Measurements from ENCODE around the gene GABRQ. TPM values are rescaled to one million over a fixed set of nuclear protein-coding genes. Genes with fewer than 3 reads are reported as not detected.

GABRQ gene
- total RNA-seq, 1 experiment from 2014 or later: 3.9 TPM

DNA sequence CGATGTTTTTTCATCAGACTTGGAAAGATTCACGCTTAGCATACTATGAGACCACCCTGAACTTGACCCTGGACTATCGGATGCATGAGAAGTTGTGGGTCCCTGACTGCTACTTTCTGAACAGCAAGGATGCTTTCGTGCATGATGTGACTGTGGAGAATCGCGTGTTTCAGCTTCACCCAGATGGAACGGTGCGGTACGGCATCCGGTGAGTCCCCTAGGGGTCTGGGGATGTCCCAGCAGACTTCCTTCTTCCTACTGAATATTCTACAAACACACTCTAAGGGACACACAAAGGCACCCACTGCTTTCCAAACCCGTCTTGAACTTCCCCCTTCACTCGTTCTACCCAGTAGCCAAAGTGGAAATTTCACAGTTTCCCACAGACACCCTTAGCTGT lies 9.3 kb downstream of the GABRQ start:
- H3K9ac ChIP-seq (ENCODE audit: extremely low read depth, insufficient read length, low read length): no peak overlapping the region
- H4K20me1 ChIP-seq (ENCODE audit: control insufficient read depth, insufficient read depth, insufficient read length): no peaks in the 10 kb centered on the region
- no peak overlapping the region for H3T11ph ChIP-seq (ENCODE audit: low read length)
- no CpG with 5 or more reads among the region's 12 CpGs for WGBS (ENCODE audit: extremely low coverage, insufficient read length, low lambda C conversion rate)
- H3K4me2 ChIP-seq (ENCODE audit: insufficient read depth, insufficient read length, low read length): no peak overlapping the region
- no peaks in the 10 kb centered on the region for H3K27me3 Mint-ChIP-seq (ENCODE audit: low read depth)
- TF ChIP-seq CTCF (conservative IDR thresholded peaks at IDR 0.05): no peak
- no peak overlapping the region for H2AK5ac ChIP-seq (ENCODE audit: insufficient read length, low read length)
- no peak overlapping the region for H3K4ac ChIP-seq (ENCODE audit: low read depth, low read length)
- H3K36me3 Mint-ChIP-seq (ENCODE audit: insufficient read depth in 1 of 3, low read depth in 3 of 3): peaks cover 16 to 42% (median 38%) of the 10 kb centered on the region in 3 experiments
- H4K91ac ChIP-seq (ENCODE audit: insufficient read length, low read depth, low read length): no peak overlapping the region
- no peak overlapping the region for H2BK120ac ChIP-seq (ENCODE audit: low read depth, low read length, poor library complexity, severe bottlenecking)
- no peak overlapping the region for H3K14ac ChIP-seq (ENCODE audit: insufficient read depth, low read length)
- H3K27ac ChIP-seq (ENCODE audit: insufficient read length, low read depth, low read length): no peak overlapping the region
- no peak overlapping the region for H3K27ac Mint-ChIP-seq
- no peak overlapping the region for H3K18ac ChIP-seq (ENCODE audit: insufficient read length, low read depth, low read length)
- H3K4me1 ChIP-seq (ENCODE audit: insufficient read depth, low read length): no peaks in the 10 kb centered on the region
- H2BK15ac ChIP-seq (ENCODE audit: low read depth, low read length): no peak overlapping the region
- no peak for DNase-seq
- H3K56ac ChIP-seq (ENCODE audit: insufficient read length, low read depth, low read length): no peak overlapping the region
- no peak overlapping the region for H2BK12ac ChIP-seq (ENCODE audit: insufficient read length, low read depth, low read length)
- no peak overlapping the region for H2AFZ ChIP-seq (ENCODE audit: low read length)
- H3K9me3 ChIP-seq (ENCODE audit: control insufficient read depth, low read depth, low read length): peaks cover 67% of the 10 kb centered on the region
- no peaks in the 10 kb centered on the region for H3K27me3 ChIP-seq (ENCODE audit: insufficient read depth, low read length)
- no peak overlapping the region for H3K23ac ChIP-seq (ENCODE audit: insufficient read length, low read depth, low read length)
- no peak overlapping the region for H3K4me3 Mint-ChIP-seq
- H4K8ac ChIP-seq (replicated peaks; ENCODE audit: insufficient read length, low read depth, low read length): no peak overlapping the region
- no peak overlapping the region for H4K5ac ChIP-seq (ENCODE audit: insufficient read length, low read depth, low read length)
- H3K23me2 ChIP-seq (ENCODE audit: insufficient read length, low read depth, low read length, poor library complexity, severe bottlenecking): no peaks in the 10 kb centered on the region
- H3K9me3 Mint-ChIP-seq: peaks cover 44 to 47% of the 10 kb centered on the region in 2 experiments
- H2BK20ac ChIP-seq (ENCODE audit: low read depth, low read length, poor library complexity, severe bottlenecking): no peak overlapping the region
- no peaks in the 10 kb centered on the region for H3K79me2 ChIP-seq (ENCODE audit: insufficient read depth, low read length)
- 0 out of 4 replicates have a peak, but pooled peaks cover 2 to 3% of the 10 kb centered on the region in 2 experiments for H3K4me1 Mint-ChIP-seq
- no peak overlapping the region for H2BK5ac ChIP-seq (ENCODE audit: insufficient read length, low read length)
- H3K79me1 ChIP-seq (ENCODE audit: insufficient read depth, low read depth, low read length, poor library complexity, severe bottlenecking): no peaks in the 10 kb centered on the region
